Thymus (tissue), 11 donors: ENCODE results near the gene IZUMO4. TPM values are rescaled to one million over a fixed set of nuclear protein-coding genes. Genes with fewer than 3 reads are reported as not detected.

ENCODE experiments used
- DNase-seq, 9 donors: peaks; one replicate each; pipeline ENCODE4 v3.0.0-alpha.2; 2013; ENCODE audit warnings: low spot score in 9 of 9, low read depth in 6 of 9, missing footprints in 1 of 9
- H3K27ac ChIP-seq, 2 donors: one replicate each; pipeline ENCODE4 v1.5.1; 2013; ENCODE audit warnings: control low read depth in 1 of 2, low read depth in 1 of 2, low read length in 1 of 2, mild to moderate bottlenecking in 1 of 2, moderate library complexity in 1 of 2
- H3K27me3 ChIP-seq, 2 donors: one replicate each; pipeline ENCODE4 v1.5.1; 2013; ENCODE audit warnings: low read length in 1 of 2; ENCODE audit not compliant: control insufficient read depth in 2 of 2, insufficient read depth in 1 of 2
- H3K36me3 ChIP-seq, 2 donors: one replicate each; pipeline ENCODE4 v1.5.1; 2013; ENCODE audit warnings: low read length in 1 of 2, mild to moderate bottlenecking in 1 of 2, moderate library complexity in 1 of 2; ENCODE audit not compliant: control insufficient read depth in 2 of 2, insufficient read depth in 2 of 2
- H3K4me1 ChIP-seq, 2 donors: one replicate each; pipeline ENCODE4 v1.5.1; 2013; ENCODE audit warnings: low read length in 2 of 2; ENCODE audit not compliant: control insufficient read depth in 2 of 2, insufficient read depth in 2 of 2
- H3K4me3 ChIP-seq, 2 donors: one replicate each; pipeline ENCODE4 v1.5.1; 2013; ENCODE audit warnings: low read length in 2 of 2, control low read depth in 1 of 2, mild to moderate bottlenecking in 1 of 2
- H3K9me3 ChIP-seq, 2 donors: one replicate each; pipeline ENCODE4 v1.5.1; 2013; ENCODE audit warnings: low read length in 1 of 2, mild to moderate bottlenecking in 1 of 2; ENCODE audit not compliant: control insufficient read depth in 2 of 2, insufficient read depth in 1 of 2
- WGBS: extraction: QIAGEN DNeasy Blood & Tissue Kit; methylation state at CpG from one replicate; pipeline ENCODE4 v1.1.7; 2013; 5-methylcytosine and 5-hydroxymethylcytosine counted together
- polyA plus RNA-seq: library from polyadenylated mRNA; stranded (reverse); fragments of 200-250 nt; gene quantifications from one replicate; pipeline ENCODE4 v1.2.3, GENCODE V29; 2013
- total RNA-seq: library from RNA; stranded (reverse); fragments of 120-200 nt; gene quantifications from one replicate; pipeline ENCODE4 v1.2.4, GENCODE V29; 2013
- donor health status: healthy.

IZUMO4 gene
- total and polyA plus RNA-seq, 2 donors: 5.1 to 37.8 TPM

- peak overlapping the region in 1 of 2 donors; percentile 42 for H3K27ac ChIP-seq
- H3K4me3 ChIP-seq: no peak overlapping the region
- 95% methylated on average over 16 of the region's 16 CpGs for WGBS
- no peaks in the 10 kb centered on the region for H3K9me3 ChIP-seq
- no peaks in the 10 kb centered on the region for H3K27me3 ChIP-seq
- H3K36me3 ChIP-seq: peaks cover 15% of the 10 kb centered on the region in 2 donors
- peaks cover 18 to 66% of the 10 kb centered on the region in 2 donors for H3K4me1 ChIP-seq
- no peak for DNase-seq
Measured at GRCh38 chr19:2148482-2149135, 51.9 kb downstream of the IZUMO4 start.

Other genes with a start within 250 kb of the IZUMO4 start
- gene REXO1, start 248.4 kb upstream of the IZUMO4 start, total RNA-seq: 3.8 TPM
- 28.7 TPM for gene REXO1, start 248.4 kb upstream of the IZUMO4 start, polyA plus RNA-seq
- 3.2 TPM for gene KLF16, start 233.3 kb upstream of the IZUMO4 start, total RNA-seq
- gene KLF16, start 233.3 kb upstream of the IZUMO4 start, polyA plus RNA-seq: 8.4 TPM
- 97.4 TPM for gene ABHD17A, start 211.4 kb upstream of the IZUMO4 start, total RNA-seq
- 90.4 TPM for gene ABHD17A, start 211.4 kb upstream of the IZUMO4 start, polyA plus RNA-seq
- 2.0 TPM for gene ADAT3, start 191.5 kb upstream of the IZUMO4 start, total RNA-seq
- gene ADAT3, start 191.5 kb upstream of the IZUMO4 start, polyA plus RNA-seq: 4.5 TPM
- gene SCAMP4, start 191.5 kb upstream of the IZUMO4 start, total RNA-seq: 9.2 TPM
- 21.9 TPM for gene SCAMP4, start 191.5 kb upstream of the IZUMO4 start, polyA plus RNA-seq
- 52.0 TPM for gene CSNK1G2, start 155.7 kb upstream of the IZUMO4 start, total RNA-seq
- 80.9 TPM for gene CSNK1G2, start 155.7 kb upstream of the IZUMO4 start, polyA plus RNA-seq
- 18.0 TPM for gene BTBD2, start 81.2 kb upstream of the IZUMO4 start, total RNA-seq
- gene BTBD2, start 81.2 kb upstream of the IZUMO4 start, polyA plus RNA-seq: 36.9 TPM
- gene MKNK2, start 45.7 kb upstream of the IZUMO4 start, total RNA-seq: 59.4 TPM
- gene MKNK2, start 45.7 kb upstream of the IZUMO4 start, polyA plus RNA-seq: 97.9 TPM
- gene MOB3A, start 589 bp upstream of the IZUMO4 start, total RNA-seq: 20.0 TPM
- 29.7 TPM for gene MOB3A, start 589 bp upstream of the IZUMO4 start, polyA plus RNA-seq
- 32.5 TPM for gene AP3D1, start 54.7 kb downstream of the IZUMO4 start, total RNA-seq
- gene AP3D1, start 54.7 kb downstream of the IZUMO4 start, polyA plus RNA-seq: 80.1 TPM
- gene DOT1L, start 67.0 kb downstream of the IZUMO4 start, total RNA-seq: 3.4 TPM
- 9.9 TPM for gene DOT1L, start 67.0 kb downstream of the IZUMO4 start, polyA plus RNA-seq
- gene PLEKHJ1, start 139.4 kb downstream of the IZUMO4 start, total RNA-seq: 62.0 TPM
- gene PLEKHJ1, start 139.4 kb downstream of the IZUMO4 start, polyA plus RNA-seq: 97.7 TPM
- gene SF3A2, start 139.9 kb downstream of the IZUMO4 start, total RNA-seq: 18.7 TPM
- gene SF3A2, start 139.9 kb downstream of the IZUMO4 start, polyA plus RNA-seq: 51.1 TPM
- gene AMH, start 152.4 kb downstream of the IZUMO4 start, total RNA-seq: 0.61 TPM
- 2.2 TPM for gene AMH, start 152.4 kb downstream of the IZUMO4 start, polyA plus RNA-seq
- 0.90 TPM for gene JSRP1, start 159.5 kb downstream of the IZUMO4 start, total RNA-seq
- gene JSRP1, start 159.5 kb downstream of the IZUMO4 start, polyA plus RNA-seq: 1.3 TPM
- gene PEAK3, start 185.3 kb downstream of the IZUMO4 start, total RNA-seq: 0.05 TPM
- gene PEAK3, start 185.3 kb downstream of the IZUMO4 start, polyA plus RNA-seq: 0.34 TPM
- gene LINGO3, start 211.2 kb downstream of the IZUMO4 start, total RNA-seq: 0.05 TPM
- 0.16 TPM for gene LINGO3, start 211.2 kb downstream of the IZUMO4 start, polyA plus RNA-seq
- 175 TPM for gene LSM7, start 231.7 kb downstream of the IZUMO4 start, total RNA-seq
- 243 TPM for gene LSM7, start 231.7 kb downstream of the IZUMO4 start, polyA plus RNA-seq
- gene SPPL2B, start 231.8 kb downstream of the IZUMO4 start, total RNA-seq: 17.3 TPM
- gene SPPL2B, start 231.8 kb downstream of the IZUMO4 start, polyA plus RNA-seq: 125 TPM